ENCODE data around the gene EXOSC5. TPM values are rescaled to one million over a fixed set of nuclear protein-coding genes. Genes with fewer than 3 reads are reported as not detected.

Gene EXOSC5
- total and polyA plus RNA-seq, 2 of the 4 experiments (the other 2 are of a cell fraction): 19.0 to 25.2 TPM

GRCh38 chr19:41414461-41414860 is 17.3 kb upstream of the EXOSC5 start:
- H3K4me2 ChIP-seq (ENCODE audit: low read depth, low read length): no peak overlapping the region
- H2BK120ac ChIP-seq (ENCODE audit: low read depth, low read length): no peak overlapping the region
- H3K79me1 ChIP-seq (ENCODE audit: low read depth in 1 of 2, low read length in 2 of 2): no peaks in the 10 kb centered on the region; a peak in 1 of 4 replicates
- no peaks in the 10 kb centered on the region for H3K27me3 ChIP-seq (ENCODE audit: control insufficient read depth, insufficient read depth, low read length)
- no peak overlapping the region for H2BK15ac ChIP-seq (ENCODE audit: low read depth, low read length)
- dilution Hi-C loops (cut with HindIII; ENCODE audit: low sequenced_read_pairs, unreplicated experiment) (no loop called here), in situ Hi-C loops (cut with MboI; ENCODE audit: low sequenced_read_pairs) (no loop called here), intact Hi-C loops (cut with micrococcal nuclease) (no loop called here)
- no peak overlapping the region for H2AK9ac ChIP-seq (replicated peaks; ENCODE audit: low read depth, low read length, poor library complexity)
- TF ChIP-seq RFX5 (IDR thresholded peaks at IDR 0.05; ENCODE audit: low read depth, low read length) (no peak), MAZ (IDR thresholded peaks at IDR 0.05; ENCODE audit: borderline replicate concordance, low read depth, low read length) (no peak), RCOR1 (IDR thresholded peaks at IDR 0.05; ENCODE audit: insufficient replicate concordance, low read length) (no peak), NFE2L2 (IDR thresholded peaks at IDR 0.05; ENCODE audit: low read depth, low read length) (no peak), CEBPB (IDR thresholded peaks at IDR 0.05; ENCODE audit: low read depth, low read length) (no peak), BHLHE40 (IDR thresholded peaks at IDR 0.05; ENCODE audit: low read depth, low read length) (no peak), MXI1 (IDR thresholded peaks at IDR 0.05; ENCODE audit: borderline replicate concordance, low read depth, low read length) (no peak)
- H3K9me1 ChIP-seq (ENCODE audit: insufficient read depth, low read length): no peaks in the 10 kb centered on the region; the same call in 1 of the 2 replicates
- no peak for ATAC-seq (ENCODE audit: low read depth)
- H3K9ac ChIP-seq (ENCODE audit: low read depth, low read length): no peak overlapping the region
- H2BK5ac ChIP-seq (ENCODE audit: low read depth, low read length, poor library complexity, severe bottlenecking): no peak overlapping the region
- 90% methylated on average over 6 of the region's 9 CpGs; no CpG with 5 or more reads in 1 of the 2 experiments for WGBS, 2 experiments (ENCODE audit: extremely low coverage in 2 of 2, insufficient read length in 1 of 2)
- CTCF ChIA-PET: no interaction called here
- H3K4me1 ChIP-seq (ENCODE audit: control insufficient read depth, insufficient read depth, low read length): no peaks in the 10 kb centered on the region
- POLR2A ChIA-PET (ENCODE audit: unreplicated experiment): no interaction called here
- no peak for DNase-seq
- no peak overlapping the region for H2AFZ ChIP-seq (replicated peaks; ENCODE audit: low read length, poor library complexity)
- H3K36me3 ChIP-seq (ENCODE audit: control insufficient read depth, insufficient read depth, low read length): peaks cover 47% of the 10 kb centered on the region
- no peaks in the 10 kb centered on the region for H3K9me3 ChIP-seq (ENCODE audit: control insufficient read depth, insufficient read depth, low read length)
- H4K8ac ChIP-seq (ENCODE audit: low read depth in 2 of 2, low read length in 2 of 2): no peak overlapping the region
- no TSS peak for BruUV-seq (replicated peaks)
- no peak overlapping the region for H4K91ac ChIP-seq (ENCODE audit: insufficient read depth, low read depth, low read length)
- H3K18ac ChIP-seq (ENCODE audit: low read depth, low read length): no peak overlapping the region
- no peak overlapping the region for H2BK20ac ChIP-seq (ENCODE audit: low read depth, low read length)
- H3K4me3 ChIP-seq (ENCODE audit: insufficient read depth, low read depth, low read length): no peak overlapping the region
- no peaks in the 10 kb centered on the region for H4K20me1 ChIP-seq (ENCODE audit: insufficient read depth, low read length)
- H4K5ac ChIP-seq (ENCODE audit: low read depth, low read length): no peak overlapping the region
- H3K23ac ChIP-seq (ENCODE audit: low read depth, low read length): no peak overlapping the region
- no peak overlapping the region for H3K14ac ChIP-seq (replicated peaks; ENCODE audit: low read depth, low read length)
- H2AK5ac ChIP-seq (ENCODE audit: low read depth, low read length): no peak overlapping the region
- no peak overlapping the region for H3K4ac ChIP-seq (ENCODE audit: low read depth, low read length)
- H3K56ac ChIP-seq (ENCODE audit: extremely low read depth, insufficient read depth, low read length): no peak overlapping the region
- H3K27ac ChIP-seq (ENCODE audit: insufficient read depth, low read length): no peak overlapping the region
